HG03039 (cell line): Measurements from ENCODE around the gene SMARCA4.
"Not testable (repeated sequence)": the region's sequence is repeated elsewhere in the genome, so short reads cannot be mapped to it uniquely, and the experiment has no call there.

ENCODE experiments used
- ATAC-seq: cut with Tn5 transposase; IDR thresholded peaks from one replicate; pipeline ENCODE4 v1.9.1; 2021; ENCODE audit warnings: mild to moderate bottlenecking, moderate library complexity; ENCODE audit not compliant: unreplicated experiment

SMARCA4 gene

DNA sequence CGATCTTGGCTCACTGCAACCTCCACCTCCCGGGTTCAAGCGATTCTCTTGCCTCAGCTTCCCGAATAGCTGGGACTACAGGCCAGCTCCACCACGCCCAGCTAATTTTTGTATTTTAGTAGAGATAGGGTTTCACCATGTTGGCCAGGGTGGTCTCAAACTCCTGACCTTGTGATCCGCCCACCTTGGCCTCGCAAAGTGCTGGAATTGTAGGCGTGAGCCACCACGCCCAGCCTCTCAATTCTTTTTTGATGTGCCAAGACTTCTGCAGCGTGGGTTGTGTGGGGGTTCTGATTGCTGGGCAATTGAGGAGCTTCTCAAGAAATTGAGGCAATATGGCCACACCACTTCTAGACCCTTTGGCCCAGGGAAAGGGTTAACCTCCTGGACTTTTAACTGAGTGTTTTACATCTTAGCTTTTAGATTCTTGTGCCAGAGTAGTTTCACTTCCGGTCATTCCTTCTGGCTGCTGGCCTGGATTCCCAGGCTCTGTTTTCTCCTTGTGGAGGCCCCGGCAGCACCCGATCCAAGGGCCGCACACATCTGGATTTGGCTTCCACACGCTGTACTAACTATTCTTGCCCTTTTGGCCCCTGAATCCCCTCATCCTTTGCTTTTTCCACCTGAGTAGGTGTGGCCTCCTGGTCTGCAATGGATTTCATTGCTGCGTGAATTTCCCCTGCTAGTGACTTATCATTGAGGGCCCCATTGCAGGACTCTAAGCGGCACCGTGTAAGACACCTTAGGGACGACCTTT is 14.7 kb downstream of the SMARCA4 start:
- ATAC-seq = no peak

GRCh38 chr19:10976131-10976892 is 15.5 kb downstream of the SMARCA4 start:
- no peak for ATAC-seq

DNA sequence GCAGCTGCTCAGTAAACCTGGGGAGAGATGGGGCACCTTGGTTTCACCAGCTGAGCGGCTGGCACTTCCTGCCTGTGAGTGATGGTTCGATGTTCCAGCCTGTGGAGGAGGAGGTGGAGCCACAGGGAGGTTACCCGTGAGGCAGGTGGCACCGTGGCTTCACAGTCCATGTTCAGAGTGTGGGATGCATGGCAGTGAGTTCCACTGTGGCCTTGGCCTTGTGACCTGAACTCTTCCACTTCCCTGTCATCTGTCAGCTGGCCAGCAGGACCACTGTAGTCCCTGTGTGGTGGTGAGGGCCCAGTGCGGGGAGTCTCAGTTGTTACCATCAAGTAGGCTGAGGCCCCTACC is 16.9 kb downstream of the SMARCA4 start:
- no peak for ATAC-seq

GRCh38 chr19:10979951-10980381 is 19.1 kb downstream of the SMARCA4 start:
- ATAC-seq = no peak

GRCh38 chr19:10981252-10981895 is 20.5 kb downstream of the SMARCA4 start:
- no peak for ATAC-seq

GRCh38 chr19:10983026-10983425 is 22.2 kb downstream of the SMARCA4 start:
- ATAC-seq = no peak

GRCh38 chr19:10984166-10984735 is 23.4 kb downstream of the SMARCA4 start:
- ATAC-seq = no peak

GRCh38 chr19:10985502-10985901 is 24.7 kb downstream of the SMARCA4 start:
- ATAC-seq = no peak

DNA sequence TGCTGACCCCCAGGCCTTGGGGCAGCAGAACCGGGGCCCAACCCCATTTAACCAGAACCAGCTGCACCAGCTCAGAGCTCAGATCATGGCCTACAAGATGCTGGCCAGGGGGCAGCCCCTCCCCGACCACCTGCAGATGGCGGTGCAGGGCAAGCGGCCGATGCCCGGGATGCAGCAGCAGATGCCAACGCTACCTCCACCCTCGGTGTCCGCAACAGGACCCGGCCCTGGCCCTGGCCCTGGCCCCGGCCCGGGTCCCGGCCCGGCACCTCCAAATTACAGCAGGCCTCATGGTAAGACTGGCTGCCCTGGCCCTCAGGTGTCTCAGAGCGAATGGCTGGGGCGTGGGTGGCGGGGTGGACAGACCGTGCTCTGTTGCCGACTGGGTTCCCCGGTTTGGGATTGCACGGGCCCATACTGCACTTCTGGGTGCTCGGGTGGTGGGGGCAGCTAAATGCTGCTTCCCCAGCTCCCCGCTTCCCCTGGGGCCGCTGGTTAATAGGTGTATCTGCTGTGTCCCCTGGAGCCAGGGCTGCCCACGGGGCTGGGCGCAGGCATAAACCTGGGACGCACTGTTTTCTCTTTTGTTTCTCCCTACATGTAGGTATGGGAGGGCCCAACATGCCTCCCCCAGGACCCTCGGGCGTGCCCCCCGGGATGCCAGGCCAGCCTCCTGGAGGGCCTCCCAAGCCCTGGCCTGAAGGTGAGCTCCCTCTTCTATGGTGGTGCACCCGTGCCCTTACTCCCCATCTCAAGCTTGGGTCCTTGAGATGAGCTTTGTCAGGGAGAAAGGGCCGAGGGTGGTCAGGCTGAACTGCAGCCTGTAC is 25.7 kb downstream of the SMARCA4 start:
- no peak for ATAC-seq

DNA sequence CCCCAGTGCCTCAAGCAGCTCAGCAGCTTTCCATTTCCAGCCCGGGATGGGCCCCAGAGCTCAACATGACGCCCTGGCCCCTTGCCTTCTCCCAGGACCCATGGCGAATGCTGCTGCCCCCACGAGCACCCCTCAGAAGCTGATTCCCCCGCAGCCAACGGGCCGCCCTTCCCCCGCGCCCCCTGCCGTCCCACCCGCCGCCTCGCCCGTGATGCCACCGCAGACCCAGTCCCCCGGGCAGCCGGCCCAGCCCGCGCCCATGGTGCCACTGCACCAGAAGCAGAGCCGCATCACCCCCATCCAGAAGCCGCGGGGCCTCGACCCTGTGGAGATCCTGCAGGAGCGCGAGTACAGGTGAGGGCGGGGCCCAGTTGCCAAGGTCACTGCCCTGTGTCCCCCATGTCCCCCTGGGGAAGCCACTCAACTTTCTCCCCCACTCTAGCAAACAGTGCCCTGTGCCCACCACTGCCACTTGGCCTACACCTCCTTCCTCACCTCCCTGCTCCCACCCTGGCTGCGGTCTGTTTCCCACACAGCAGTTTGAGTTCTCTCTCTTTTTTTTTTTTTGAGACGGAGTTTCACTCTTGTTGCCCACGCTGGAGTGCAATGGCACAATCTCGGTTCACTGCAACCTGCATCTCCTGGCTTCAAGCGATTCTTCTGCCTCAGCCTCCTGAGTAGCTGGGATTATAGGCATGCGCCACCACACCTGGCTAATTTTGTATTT is 26.9 kb downstream of the SMARCA4 start:
- no peak for ATAC-seq

DNA sequence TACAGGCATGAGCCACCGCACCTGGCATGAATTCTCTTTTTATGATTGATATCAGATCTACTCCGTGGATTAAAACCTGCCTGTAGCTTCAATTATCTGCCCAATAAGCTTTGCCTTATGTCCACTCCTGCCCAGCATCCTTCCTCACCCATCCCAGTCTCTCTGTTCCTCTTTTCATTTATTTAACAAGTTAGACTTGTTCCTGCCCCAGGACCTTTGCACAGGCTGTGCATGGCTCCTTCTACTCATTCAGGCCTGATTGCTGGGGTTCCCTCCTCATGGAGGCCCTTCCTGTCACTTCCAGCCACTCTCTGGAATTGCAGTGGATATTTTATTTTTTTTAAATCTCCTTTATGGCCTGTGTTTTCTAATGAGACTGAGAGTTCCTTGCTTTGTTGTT is 27.6 kb downstream of the SMARCA4 start:
- ATAC-seq = no peak

GRCh38 chr19:10988921-10989320 is 28.1 kb downstream of the SMARCA4 start:
- no peak for ATAC-seq

DNA sequence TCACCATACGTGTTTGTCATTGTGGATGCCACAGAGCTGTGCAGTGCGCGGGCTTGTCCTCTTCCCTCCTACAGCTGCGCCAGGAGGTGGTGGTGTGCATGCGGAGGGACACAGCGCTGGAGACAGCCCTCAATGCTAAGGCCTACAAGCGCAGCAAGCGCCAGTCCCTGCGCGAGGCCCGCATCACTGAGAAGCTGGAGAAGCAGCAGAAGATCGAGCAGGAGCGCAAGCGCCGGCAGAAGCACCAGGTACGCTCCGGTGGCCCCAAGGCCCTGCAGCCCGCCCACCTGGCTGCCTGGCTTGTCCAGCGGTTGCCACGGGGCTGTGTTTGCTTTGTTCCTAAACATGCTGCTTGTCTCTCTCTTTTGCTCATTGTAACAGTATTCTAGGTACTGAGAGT is 30.2 kb downstream of the SMARCA4 start:
- ATAC-seq = no peak

GRCh38 chr19:10991521-10992081 is 30.8 kb downstream of the SMARCA4 start:
- no peak for ATAC-seq

DNA sequence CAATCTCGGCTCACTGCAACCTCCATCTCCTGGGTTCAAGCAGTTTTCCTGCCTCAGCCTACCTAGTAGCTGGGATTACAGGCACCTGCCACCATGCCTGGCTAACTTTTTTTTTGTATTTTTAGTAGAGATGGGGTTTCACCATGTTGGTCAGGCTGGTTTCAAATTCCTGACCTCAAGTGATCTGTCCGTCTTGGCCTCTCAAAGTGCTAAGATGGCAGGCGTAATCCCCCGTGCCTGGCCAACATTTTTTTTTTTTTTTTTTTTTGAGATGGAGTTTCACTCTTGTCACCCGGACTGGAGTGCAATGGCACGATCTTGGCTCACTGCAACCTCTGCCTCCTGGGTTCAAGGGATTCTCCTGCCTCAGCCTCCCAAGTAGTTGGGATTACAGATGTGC is 31.3 kb downstream of the SMARCA4 start:
- ATAC-seq = not testable (repeated sequence)

DNA sequence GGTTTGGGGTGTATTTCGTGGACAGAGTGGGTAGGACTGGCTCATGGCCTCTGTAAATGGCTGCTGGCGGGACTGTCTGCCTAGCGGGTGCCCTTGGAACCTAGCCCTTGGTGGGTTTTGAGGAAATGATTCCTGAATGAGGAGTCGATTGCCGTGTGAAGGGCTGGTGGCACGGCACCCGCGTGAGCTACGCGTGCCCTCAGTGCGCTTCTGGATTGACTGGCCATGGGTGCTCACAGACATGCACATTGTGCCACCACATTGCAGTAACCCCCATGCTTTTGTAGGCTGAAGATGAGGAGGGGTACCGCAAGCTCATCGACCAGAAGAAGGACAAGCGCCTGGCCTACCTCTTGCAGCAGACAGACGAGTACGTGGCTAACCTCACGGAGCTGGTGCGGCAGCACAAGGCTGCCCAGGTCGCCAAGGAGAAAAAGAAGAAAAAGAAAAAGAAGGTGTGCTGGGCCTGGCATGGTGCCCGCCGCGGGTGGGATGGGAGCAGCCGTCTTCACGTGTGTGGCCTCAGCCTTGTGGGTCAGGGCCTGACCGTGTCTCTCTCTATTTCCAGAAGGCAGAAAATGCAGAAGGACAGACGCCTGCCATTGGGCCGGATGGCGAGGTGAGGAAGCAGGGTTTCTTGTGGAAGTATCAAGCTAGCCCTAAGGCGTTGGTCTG is 35.2 kb downstream of the SMARCA4 start:
- ATAC-seq = no peak

DNA sequence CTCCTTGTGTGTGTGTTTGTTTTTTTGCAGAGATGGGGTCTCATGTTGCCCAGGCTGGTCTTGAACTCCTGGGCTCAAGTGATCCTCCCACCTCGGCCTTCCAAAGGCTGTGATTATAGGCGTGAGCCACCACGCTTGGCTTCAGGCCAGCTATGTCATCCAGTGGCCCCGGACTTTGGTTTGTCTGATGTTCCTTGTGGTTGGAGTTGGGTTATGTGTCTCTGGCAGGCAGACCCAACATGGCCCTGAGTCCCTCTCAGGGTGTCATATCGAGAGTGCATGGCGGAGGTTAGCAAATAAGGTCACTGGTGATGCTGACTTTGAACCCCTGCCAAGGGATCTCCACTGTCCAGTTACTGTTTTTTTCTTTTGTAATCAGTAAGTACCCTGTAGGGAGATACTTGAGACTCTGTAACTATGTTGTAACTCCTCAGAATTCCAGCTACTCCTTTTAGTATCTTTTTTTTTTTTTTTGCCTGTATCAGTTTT is 37.3 kb downstream of the SMARCA4 start:
- ATAC-seq = no peak

GRCh38 chr19:10998666-10999065 is 37.8 kb downstream of the SMARCA4 start:
- ATAC-seq = no peak

DNA sequence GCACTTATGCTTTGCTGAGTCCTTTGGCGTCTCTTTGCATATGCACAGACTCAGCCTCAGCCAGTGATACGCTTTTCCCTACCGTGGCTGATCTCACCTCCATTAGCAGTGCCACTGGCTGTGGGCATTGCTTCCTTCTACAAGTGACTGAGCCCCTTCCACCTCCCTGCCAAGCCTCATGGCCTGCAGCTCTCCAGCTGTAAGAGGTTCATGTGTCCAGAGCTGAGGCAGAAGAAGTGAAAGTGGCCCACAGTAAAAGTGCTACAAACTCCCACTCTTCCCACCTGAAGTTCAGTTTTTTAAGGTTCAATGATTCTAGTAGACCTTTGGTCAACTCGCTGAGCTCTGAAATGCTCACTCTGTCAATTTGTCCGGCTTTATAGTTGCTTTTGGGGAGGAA is 44.7 kb downstream of the SMARCA4 start:
- no peak for ATAC-seq
